ENCODE measurements around the gene SP140. TPM values are rescaled to one million over a fixed set of nuclear protein-coding genes. Genes with fewer than 3 reads are reported as not detected.

Gene SP140
- total RNA-seq, 1 experiment from 2014 or later = 0.32 TPM

DNA sequence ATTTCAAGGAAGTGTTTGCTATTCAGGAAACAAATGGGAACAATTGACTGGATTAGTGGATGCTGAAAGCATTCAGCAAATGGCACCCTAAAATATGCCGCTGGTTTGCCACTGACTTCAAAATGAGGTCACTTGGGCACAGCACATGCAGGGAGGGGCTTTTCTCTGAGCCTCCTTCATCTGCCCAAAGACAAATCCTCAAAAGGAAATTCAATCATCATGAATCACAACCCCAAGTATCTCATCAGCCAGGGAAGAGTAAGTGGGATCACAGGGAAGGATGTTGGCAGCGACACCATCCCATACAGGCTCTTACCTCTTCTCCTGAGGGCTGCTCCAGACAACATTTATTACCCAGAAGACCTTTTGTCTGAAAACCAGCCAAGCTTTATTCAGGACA is 87.1 kb downstream of the SP140 start:
- ChIA-PET CTCF (no interaction called here), POLR2A (ENCODE audit: low non-redundant PET) (no interaction called here)
- Histone ChIP-seq H3K27ac (ENCODE audit: low read depth, low read length, poor library complexity, severe bottlenecking) (no peak overlapping the region), H3K4me3 (ENCODE audit: low read depth, low read length, poor library complexity, severe bottlenecking) (no peak overlapping the region), H3K4me1 (ENCODE audit: insufficient read depth, low read length, poor library complexity, severe bottlenecking) (no peaks in the 10 kb centered on the region), H3K9me3 (ENCODE audit: low read depth, low read length, poor library complexity, severe bottlenecking) (no peaks in the 10 kb centered on the region), H3K27me3 (replicated peaks; ENCODE audit: insufficient read depth, low read depth, low read length, poor library complexity) (no peaks in the 10 kb centered on the region), H3K36me3 (ENCODE audit: insufficient read depth, low read length, poor library complexity, severe bottlenecking) (no peaks in the 10 kb centered on the region)
- TF ChIP-seq EZH2 (IDR thresholded peaks at IDR 0.05; ENCODE audit: borderline replicate concordance, low read depth, low read length, poor library complexity, severe bottlenecking) = no peak
- TF ChIP-seq, protein P1, sequence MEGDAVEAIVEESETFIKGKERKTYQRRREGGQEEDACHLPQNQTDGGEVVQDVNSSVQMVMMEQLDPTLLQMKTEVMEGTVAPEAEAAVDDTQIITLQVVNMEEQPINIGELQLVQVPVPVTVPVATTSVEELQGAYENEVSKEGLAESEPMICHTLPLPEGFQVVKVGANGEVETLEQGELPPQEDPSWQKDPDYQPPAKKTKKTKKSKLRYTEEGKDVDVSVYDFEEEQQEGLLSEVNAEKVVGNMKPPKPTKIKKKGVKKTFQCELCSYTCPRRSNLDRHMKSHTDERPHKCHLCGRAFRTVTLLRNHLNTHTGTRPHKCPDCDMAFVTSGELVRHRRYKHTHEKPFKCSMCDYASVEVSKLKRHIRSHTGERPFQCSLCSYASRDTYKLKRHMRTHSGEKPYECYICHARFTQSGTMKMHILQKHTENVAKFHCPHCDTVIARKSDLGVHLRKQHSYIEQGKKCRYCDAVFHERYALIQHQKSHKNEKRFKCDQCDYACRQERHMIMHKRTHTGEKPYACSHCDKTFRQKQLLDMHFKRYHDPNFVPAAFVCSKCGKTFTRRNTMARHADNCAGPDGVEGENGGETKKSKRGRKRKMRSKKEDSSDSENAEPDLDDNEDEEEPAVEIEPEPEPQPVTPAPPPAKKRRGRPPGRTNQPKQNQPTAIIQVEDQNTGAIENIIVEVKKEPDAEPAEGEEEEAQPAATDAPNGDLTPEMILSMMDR (conservative IDR thresholded peaks at IDR 0.05; ENCODE audit: low read depth, low read length) = no peak
- intact Hi-C loops (cut with micrococcal nuclease; ENCODE audit: unreplicated experiment) = no loop called here
- no TSS peak for BruUV-seq (replicated peaks)
- DNase-seq (ENCODE audit: low spot score) = peak; percentile 29

DNA sequence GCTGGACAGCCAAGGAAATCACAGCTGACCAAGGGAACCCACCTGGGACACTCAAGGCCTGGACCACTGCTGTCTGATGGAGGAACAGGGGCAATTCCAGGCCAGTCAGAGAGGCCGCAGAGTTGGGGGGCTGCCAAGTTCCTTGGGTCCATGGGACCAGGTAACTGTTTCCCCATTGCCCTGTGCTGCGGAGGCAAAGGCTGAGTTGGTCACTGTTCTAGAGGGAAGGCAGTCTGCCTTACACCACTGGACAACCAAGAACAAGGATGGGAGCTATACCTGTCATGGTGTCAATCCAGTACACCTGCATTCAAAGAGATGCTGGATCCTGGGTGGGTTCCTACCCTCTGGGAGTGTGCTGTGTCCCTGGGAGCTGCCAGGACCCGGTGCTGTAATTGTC is 91.8 kb downstream of the SP140 start:
- H3K4me3 ChIP-seq (ENCODE audit: low read depth, low read length, poor library complexity, severe bottlenecking) = no peak overlapping the region
- CTCF ChIA-PET = no interaction called here
- H3K4me1 ChIP-seq (ENCODE audit: insufficient read depth, low read length, poor library complexity, severe bottlenecking) = no peaks in the 10 kb centered on the region
- no TSS peak for BruUV-seq (replicated peaks)
- no peak overlapping the region for H3K27ac ChIP-seq (ENCODE audit: low read depth, low read length, poor library complexity, severe bottlenecking)
- POLR2A ChIA-PET (ENCODE audit: low non-redundant PET) = no interaction called here
- intact Hi-C loops (cut with micrococcal nuclease; ENCODE audit: unreplicated experiment) = no loop called here
- TF ChIP-seq, protein P1 (conservative IDR thresholded peaks at IDR 0.05; ENCODE audit: low read depth, low read length) = no peak
- TF ChIP-seq EZH2 (IDR thresholded peaks at IDR 0.05; ENCODE audit: borderline replicate concordance, low read depth, low read length, poor library complexity, severe bottlenecking) = no peak
- H3K36me3 ChIP-seq (ENCODE audit: insufficient read depth, low read length, poor library complexity, severe bottlenecking) = no peaks in the 10 kb centered on the region
- no peak for DNase-seq (ENCODE audit: low spot score)
- H3K27me3 ChIP-seq (replicated peaks; ENCODE audit: insufficient read depth, low read depth, low read length, poor library complexity) = no peaks in the 10 kb centered on the region
- no peaks in the 10 kb centered on the region for H3K9me3 ChIP-seq (ENCODE audit: low read depth, low read length, poor library complexity, severe bottlenecking)

DNA sequence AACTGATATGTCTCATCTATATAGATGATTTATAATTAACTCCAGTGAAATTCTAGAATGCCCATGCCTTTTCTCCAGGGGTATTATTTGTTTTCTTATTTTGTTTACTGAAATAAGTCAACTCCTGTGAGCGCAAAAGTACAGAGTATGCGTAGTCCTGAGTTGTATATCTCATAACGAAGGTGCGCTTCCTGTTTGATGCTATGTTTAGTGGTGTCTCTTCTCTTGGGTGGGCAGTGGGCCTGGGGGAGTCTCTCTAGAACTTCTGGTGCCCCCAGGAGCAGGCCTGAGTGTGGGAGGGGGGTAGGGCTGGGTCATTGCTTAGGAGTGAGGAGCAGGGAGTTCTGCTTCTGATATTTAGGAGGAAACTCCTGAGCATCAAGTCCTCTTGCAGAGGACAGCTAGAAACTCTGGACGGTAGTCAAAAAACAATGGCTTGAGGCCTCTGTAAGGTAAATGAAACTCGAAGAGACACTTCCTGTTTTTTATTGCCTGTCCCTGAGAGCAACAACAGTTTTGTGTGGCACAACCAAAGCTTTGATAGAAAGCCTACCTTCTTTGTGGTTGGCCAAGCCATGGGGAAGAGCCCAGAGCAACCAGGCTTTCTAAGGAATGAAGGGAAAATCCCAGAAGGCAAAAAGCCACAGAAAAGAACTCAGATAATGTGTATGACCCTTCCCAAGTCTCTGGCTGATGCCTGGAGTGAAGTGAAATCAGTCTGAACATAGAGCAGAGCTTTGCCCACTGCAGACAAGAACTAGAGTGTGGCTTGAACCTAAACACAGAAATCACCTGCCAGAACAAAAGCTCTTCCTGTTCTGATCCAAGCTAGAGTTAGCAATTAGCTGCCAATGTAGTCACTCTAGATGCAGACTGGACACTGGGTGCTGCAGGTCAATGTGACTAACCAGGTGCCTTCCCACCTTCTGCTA is 92.9 kb downstream of the SP140 start:
- intact Hi-C loops (cut with micrococcal nuclease; ENCODE audit: unreplicated experiment) = no loop called here
- Histone ChIP-seq H3K4me3 (ENCODE audit: low read depth, low read length, poor library complexity, severe bottlenecking) (no peak overlapping the region), H3K9me3 (ENCODE audit: low read depth, low read length, poor library complexity, severe bottlenecking) (no peaks in the 10 kb centered on the region), H3K4me1 (ENCODE audit: insufficient read depth, low read length, poor library complexity, severe bottlenecking) (no peaks in the 10 kb centered on the region), H3K27me3 (replicated peaks; ENCODE audit: insufficient read depth, low read depth, low read length, poor library complexity) (no peaks in the 10 kb centered on the region), H3K36me3 (ENCODE audit: insufficient read depth, low read length, poor library complexity, severe bottlenecking) (no peaks in the 10 kb centered on the region), H3K27ac (ENCODE audit: low read depth, low read length, poor library complexity, severe bottlenecking) (no peak overlapping the region)
- DNase-seq (ENCODE audit: low spot score) = no peak
- CTCF ChIA-PET = no interaction called here
- TF ChIP-seq, protein P1 (conservative IDR thresholded peaks at IDR 0.05; ENCODE audit: low read depth, low read length) = no peak
- TF ChIP-seq EZH2 (IDR thresholded peaks at IDR 0.05; ENCODE audit: borderline replicate concordance, low read depth, low read length, poor library complexity, severe bottlenecking) = no peak
- no TSS peak for BruUV-seq (replicated peaks)
- POLR2A ChIA-PET (ENCODE audit: low non-redundant PET) = no interaction called here
